HepG2 (cell line): ENCODE results near the gene DUSP22. TPM values are rescaled to one million over a fixed set of nuclear protein-coding genes. Genes with fewer than 3 reads are reported as not detected.

Source experiments
- ATAC-seq: fragments of 200-7000 bp; cut with Tn5 transposase; 3 replicates; pipeline ENCODE4 v1.9.1; 2020; ENCODE audit warnings: mild to moderate bottlenecking, moderate library complexity
- BruUV-seq: library from RNA; stranded (reverse); fragments of 400-500 nt; replicated peaks from 2 replicates; lab custom pipeline; 2021; lab: Mats Ljungman, UMichigan
- CTCF ChIA-PET: fragments of 300-600 bp; formaldehyde crosslinking; extraction: SDS; loops from one replicate; lab custom pipeline; 2021; ENCODE audit warnings: low total read pairs, inconsistent platforms, low intra/inter-chr PET ratio; lab: Yijun Ruan, JAX
- POLR2A ChIA-PET: fragments of 350-600 bp; sonication (Branson Sonifier 250); formaldehyde crosslinking; loops from one replicate; lab custom pipeline; 2020; ENCODE audit warnings: antibody characterized with exemption, inconsistent platforms; lab: Yijun Ruan, JAX
- DNase-seq: peaks from one replicate; pipeline ENCODE4 v3.0.0-alpha.2; 2015; ENCODE audit warnings: low spot score
- FAIRE-seq: peaks from 3 replicates; lab custom pipeline; 2011; peaks lifted over from hg19 to GRCh38; lab: Jason Lieb, UNC
- H2AFZ ChIP-seq: one replicate; pipeline ENCODE4 v1.6.1; 2011; ENCODE audit warnings: low read length, inconsistent platforms
- H3K27ac ChIP-seq: fragments of 300-600 bp; 3 replicates; pipeline ENCODE4 v1.8.0; 2011; ENCODE audit warnings: mixed run types, mild to moderate bottlenecking, mixed read lengths, low read length, inconsistent platforms; ENCODE audit not compliant: insufficient read depth; ENCODE audit errors: extremely low read length
- H3K27me3 ChIP-seq, 2 experiments: fragments of 200-600 bp in 1 of 2; 2 replicates in 1 of 2; 3 replicates in 1 of 2; pipeline versions ENCODE4 v1.6.0 to v1.8.0; 2011; ENCODE audit warnings: low read length in 2 of 2, mild to moderate bottlenecking in 2 of 2, moderate library complexity in 2 of 2, inconsistent platforms in 1 of 2; ENCODE audit not compliant: insufficient read depth in 2 of 2, control insufficient read depth in 1 of 2
- H3K36me3 ChIP-seq, 2 experiments: fragments of 200-600 bp in 1 of 2; replicated peaks in 1 of 2; 2 replicates in 1 of 2; 3 replicates in 1 of 2; pipeline versions ENCODE4 v1.5.1 to v1.8.0; 2011; ENCODE audit warnings: low read length in 2 of 2, inconsistent platforms in 1 of 2; ENCODE audit not compliant: insufficient read depth in 2 of 2, control insufficient read depth in 1 of 2
- H3K4me1 ChIP-seq: 2 replicates; pipeline ENCODE4 v1.5.1; 2012; ENCODE audit warnings: low read length, inconsistent platforms; ENCODE audit not compliant: insufficient read depth
- H3K4me2 ChIP-seq: 2 replicates; pipeline ENCODE4 v1.6.0; 2011; ENCODE audit warnings: low read depth, low read length, inconsistent platforms
- H3K4me3 ChIP-seq, 3 experiments: fragments of 200-600 bp in 1 of 3; sonication (generic), shearing (Covaris generic) in 1 of 3; replicated peaks in 1 of 3; 2 replicates each; pipeline ENCODE4 v1.5.1; 2011 to 2016; ENCODE audit warnings: low read length in 3 of 3, inconsistent platforms in 2 of 3, low read depth in 2 of 3, mild to moderate bottlenecking in 2 of 3, control low read depth in 1 of 3, mixed read lengths in 1 of 3; ENCODE audit not compliant: insufficient read depth in 1 of 3
- H3K79me2 ChIP-seq: one replicate; pipeline ENCODE4 v1.6.1; 2011; ENCODE audit warnings: low read length, inconsistent platforms; ENCODE audit not compliant: insufficient read depth
- H3K9ac ChIP-seq: 2 replicates; pipeline ENCODE4 v1.6.0; 2011; ENCODE audit warnings: mild to moderate bottlenecking, low read depth, low read length, inconsistent platforms; ENCODE audit not compliant: insufficient read depth
- H3K9me3 ChIP-seq: 2 replicates; pipeline ENCODE4 v1.5.1; 2012; ENCODE audit warnings: mild to moderate bottlenecking, low read length
- H4K20me1 ChIP-seq: 2 replicates; pipeline ENCODE4 v1.6.0; 2011; ENCODE audit warnings: inconsistent platforms, mild to moderate bottlenecking, low read length, moderate library complexity; ENCODE audit not compliant: insufficient read depth
- BRD4 ChIP-seq: sonication (generic); formaldehyde crosslinking; IDR thresholded peaks from 2 replicates; pipeline ENCODE4 v1.4.0; 2020; ENCODE audit warnings: missing genetic modification reagents
- HNRNPL ChIP-seq: fragments of 200-400 bp; formaldehyde crosslinking; IDR thresholded peaks from 2 replicates; pipeline ENCODE4 v1.6.1; 2017; ENCODE audit warnings: mild to moderate bottlenecking, low read depth, low read length
- SNAI1 ChIP-seq: sonication (generic); formaldehyde crosslinking; IDR thresholded peaks from 2 replicates; pipeline ENCODE4 v1.5.0; 2020; ENCODE audit warnings: mild to moderate bottlenecking, missing genetic modification reagents, borderline replicate concordance
- SYNCRIP ChIP-seq: fragments of 200-400 bp; formaldehyde crosslinking; IDR thresholded peaks from 2 replicates; pipeline ENCODE4 v1.6.1; 2018; ENCODE audit warnings: mild to moderate bottlenecking, low read depth, low read length; ENCODE audit not compliant: insufficient read depth
- ZBTB33 ChIP-seq: sonication (generic); formaldehyde crosslinking; IDR thresholded peaks from 2 replicates; pipeline ENCODE4 v1.4.0; 2020; ENCODE audit warnings: missing genetic modification reagents
- ZBTB38 ChIP-seq: sonication (generic); formaldehyde crosslinking; IDR thresholded peaks from 2 replicates; pipeline ENCODE4 v1.5.1; 2020; ENCODE audit warnings: mild to moderate bottlenecking, missing genetic modification reagents
- ZBTB7A ChIP-seq: sonication (generic); formaldehyde crosslinking; IDR thresholded peaks from 2 replicates; pipeline ENCODE4 v1.8.0; 2022; ENCODE audit warnings: mild to moderate bottlenecking, missing genetic modification reagents
- ZNF180 ChIP-seq: sonication (generic); formaldehyde crosslinking; IDR thresholded peaks from 2 replicates; pipeline ENCODE4 v1.4.0; 2020; ENCODE audit warnings: low read depth, missing genetic modification reagents, borderline replicate concordance
- ZNF333 ChIP-seq: sonication (generic); formaldehyde crosslinking; IDR thresholded peaks from 2 replicates; pipeline ENCODE4 v1.4.0; 2020; ENCODE audit warnings: mild to moderate bottlenecking, missing genetic modification reagents, borderline replicate concordance
- ZNF615 ChIP-seq: sonication (generic); formaldehyde crosslinking; IDR thresholded peaks from 2 replicates; pipeline ENCODE4 v1.5.0; 2020; ENCODE audit warnings: mild to moderate bottlenecking, missing genetic modification reagents, borderline replicate concordance
- ZNF761 ChIP-seq: sonication (generic); formaldehyde crosslinking; conservative IDR thresholded peaks from 2 replicates; pipeline ENCODE4 v1.4.0; 2020; ENCODE audit warnings: mild to moderate bottlenecking, missing genetic modification reagents
- WGBS: methylation state at CpG from one replicate; pipeline ENCODE4 v1.1.6; 2017; ENCODE audit warnings: low lambda C conversion rate; 5-methylcytosine and 5-hydroxymethylcytosine counted together
- in situ Hi-C: cut with HindIII; loops from 2 replicates; pipeline ENCODE4 v1.10.0; 2017; ENCODE audit warnings: low pct_unique_long_range_greater_than_20kb; ENCODE audit not compliant: extremely low pct_ligation_motif_present
- intact Hi-C: fragments of 100-400 bp; cut with micrococcal nuclease; formaldehyde crosslinking; loops from one replicate; pipeline ENCODE4 v1.10.0; 2022; ENCODE audit not compliant: unreplicated experiment
- polyA plus RNA-seq, 8 experiments: library from polyadenylated mRNA; depleted of rRNA in 3 of 8; stranded (reverse) in 7 of 8; unstranded in 1 of 8; fragments of >200 nt; fragmentation: Illumina TruSeq in 4 of 8; extraction: Trizol in 4 of 8; gene quantifications; 2 replicates each; pipeline versions ENCODE4 v1.2.1 to v1.2.3, GENCODE V29; 2011 to 2016; ENCODE audit warnings: low read depth in 4 of 8, missing spikeins in 1 of 8, mixed read lengths in 1 of 8; ENCODE audit not compliant: insufficient read depth in 1 of 8
- total RNA-seq, 5 experiments: library from RNA; depleted of rRNA; stranded (reverse); fragments of >200 nt; fragmentation: Illumina TruSeq; extraction: Trizol; gene quantifications; 2 replicates each; pipeline ENCODE4 v1.2.3, GENCODE V29; 2016; ENCODE audit warnings: low read depth in 1 of 5

DUSP22 gene
- total and polyA plus RNA-seq, 2 of the 13 experiments (the other 11 are each of a cell fraction or from before 2014, with no cell fraction given) = 20.2 to 32.8 TPM

GRCh38 chr6:334536-335510 lies 42.5 kb downstream of the DUSP22 start (continued):
- TF ChIP-seq SNAI1 (no peak), ZNF180 (CRISPR knock-in tag) (no peak), HNRNPL (no peak), ZNF615 (no peak)

GRCh38 chr6:335572-335971 lies 43.3 kb downstream of the DUSP22 start:
- no peak for FAIRE-seq
- Histone ChIP-seq H2AFZ (no peak overlapping the region), H3K9ac (no peak overlapping the region), H3K36me3 (peaks cover 0 to 1% of the 10 kb centered on the region in 2 experiments; a peak in 1 of 5 replicates)
- in situ Hi-C loops = no loop called here
- ChIA-PET POLR2A (no interaction called here), CTCF (no interaction called here)
- TF ChIP-seq ZNF333 (no peak), SYNCRIP (no peak), ZBTB33 (CRISPR knock-in tag) (peak; percentile 64; the same call in 1 of the 2 replicates), ZBTB38 (CRISPR knock-in tag) (no peak), ZNF761 (CRISPR knock-in tag) (no peak), BRD4 (CRISPR knock-in tag) (no peak), ZBTB7A (no peak)
- TF ChIP-seq, all 625 proteins: peak for 1
- no TSS peak for BruUV-seq
- WGBS = 62% methylated on average over 6 of the region's 6 CpGs
- no peaks in the 10 kb centered on the region for H3K79me2 ChIP-seq
- DNase-seq = no peak
- no peak overlapping the region for H3K4me2 ChIP-seq
- H4K20me1 ChIP-seq = no peaks in the 10 kb centered on the region
- H3K27ac ChIP-seq = no peak overlapping the region
- no peak for ATAC-seq
- intact Hi-C loops = no loop called here
- no peaks in the 10 kb centered on the region; a peak in 1 of 5 replicates for H3K27me3 ChIP-seq
- no peak overlapping the region for H3K4me3 ChIP-seq
- no peaks in the 10 kb centered on the region for H3K9me3 ChIP-seq
- H3K4me1 ChIP-seq = peaks cover 23% of the 10 kb centered on the region
